ENCODE data around the gene XYLT2.

XYLT2 gene

DNA sequence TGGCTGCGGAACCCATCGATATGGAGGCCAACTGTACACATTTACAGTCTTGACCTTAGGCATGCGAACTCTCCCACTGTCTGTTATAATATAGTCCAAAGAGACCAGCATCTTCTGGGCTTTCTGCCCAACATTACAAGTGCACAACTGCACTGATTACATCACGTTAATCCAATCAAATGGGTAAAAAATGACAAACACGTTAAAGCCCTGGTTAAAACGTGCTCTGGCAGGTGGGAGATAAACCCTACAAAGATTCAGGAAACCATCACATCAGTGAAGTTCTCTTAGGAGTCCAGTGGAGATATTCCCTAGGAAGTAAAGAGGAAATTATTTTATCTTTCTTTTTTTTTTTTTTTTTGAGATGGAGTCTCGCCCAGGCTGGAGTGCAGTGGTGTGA, 23.7 kb upstream of the XYLT2 start:
- Histone ChIP-seq H3K27me3 (ENCODE audit: insufficient read depth, poor library complexity, severe bottlenecking) (no peaks in the 10 kb centered on the region), H3K4me3 (replicated peaks; ENCODE audit: insufficient read depth, low read length) (no peak overlapping the region), H3K27ac (replicated peaks) (no peak overlapping the region)
- no peak for DNase-seq (ENCODE audit: low read depth in 1 of 2, low spot score in 1 of 2)
- TF ChIP-seq GABPA (IDR thresholded peaks at IDR 0.05; ENCODE audit: low read depth), result no peak
- no peak for TF ChIP-seq POLR2AphosphoS5 (IDR thresholded peaks at IDR 0.05; ENCODE audit: low read depth)
- no peak for TF ChIP-seq SPI1 (IDR thresholded peaks at IDR 0.05; ENCODE audit: borderline replicate concordance, low read depth)
- TF ChIP-seq CTCF (IDR thresholded peaks at IDR 0.05; ENCODE audit: insufficient read depth, low read length), result no peak
- no peak for TF ChIP-seq REST (IDR thresholded peaks at IDR 0.05; ENCODE audit: insufficient replicate concordance, low read depth)

- Histone ChIP-seq H3K4me3 (replicated peaks; ENCODE audit: insufficient read depth, low read length) (no peak overlapping the region), H3K27me3 (ENCODE audit: insufficient read depth, poor library complexity, severe bottlenecking) (no peaks in the 10 kb centered on the region), H3K27ac (replicated peaks) (no peak overlapping the region)
- no peak for DNase-seq (ENCODE audit: low read depth in 1 of 2, low spot score in 1 of 2)
- TF ChIP-seq REST (IDR thresholded peaks at IDR 0.05; ENCODE audit: insufficient replicate concordance, low read depth), result no peak
- no peak for TF ChIP-seq GABPA (IDR thresholded peaks at IDR 0.05; ENCODE audit: low read depth)
- no peak for TF ChIP-seq CTCF (IDR thresholded peaks at IDR 0.05; ENCODE audit: insufficient read depth, low read length)
- no peak for TF ChIP-seq SPI1 (IDR thresholded peaks at IDR 0.05; ENCODE audit: borderline replicate concordance, low read depth)
- no peak for TF ChIP-seq POLR2AphosphoS5 (IDR thresholded peaks at IDR 0.05; ENCODE audit: low read depth)
Measured at GRCh38 chr17:50323060-50323459, 22.9 kb upstream of the XYLT2 start.

GRCh38 chr17:50325906-50326305, 20.0 kb upstream of the XYLT2 start:
- no peak overlapping the region for H3K27ac ChIP-seq (replicated peaks)
- H3K27me3 ChIP-seq (ENCODE audit: insufficient read depth, poor library complexity, severe bottlenecking), result no peaks in the 10 kb centered on the region
- H3K4me3 ChIP-seq (replicated peaks; ENCODE audit: insufficient read depth, low read length), result no peak overlapping the region
- DNase-seq (ENCODE audit: low read depth in 1 of 2, low spot score in 1 of 2), result no peak
- no peak for TF ChIP-seq POLR2AphosphoS5 (IDR thresholded peaks at IDR 0.05; ENCODE audit: low read depth)
- no peak for TF ChIP-seq REST (IDR thresholded peaks at IDR 0.05; ENCODE audit: insufficient replicate concordance, low read depth)
- TF ChIP-seq SPI1 (IDR thresholded peaks at IDR 0.05; ENCODE audit: borderline replicate concordance, low read depth), result no peak

All from HL-60 (cell line).